SK-N-SH treated with all-trans-retinoic acid at 6 μM for 48 hours (cell line): ENCODE data around the gene NDUFB2.

ENCODE experiments used
- ARNTL ChIP-seq: fragments of 450-650 bp; formaldehyde crosslinking; IDR thresholded peaks from 2 replicates; pipeline ENCODE4 v1.5.0; 2020; ENCODE audit warnings: low read depth, mild to moderate bottlenecking, moderate library complexity, borderline replicate concordance
- BACH2 ChIP-seq: fragments of 250-450 bp; sonication (Bioruptor Pico); IDR thresholded peaks from 2 replicates; pipeline ENCODE4 v1.9.0; 2021; ENCODE audit warnings: mild to moderate bottlenecking, borderline replicate concordance
- CSDC2 ChIP-seq: fragments of 250-450 bp; sonication (Bioruptor Pico); IDR thresholded peaks from 2 replicates; pipeline ENCODE4 v1.5.0; 2020; ENCODE audit warnings: mild to moderate bottlenecking, moderate library complexity
- ESRRG ChIP-seq: fragments of 250-450 bp; sonication (Bioruptor Pico); IDR thresholded peaks from 2 replicates; pipeline ENCODE4 v1.6.1; 2021; ENCODE audit warnings: mild to moderate bottlenecking
- RARB ChIP-seq: fragments of 250-450 bp; sonication (Bioruptor Pico); IDR thresholded peaks from 2 replicates; pipeline ENCODE4 v1.8.0; 2021; ENCODE audit warnings: mild to moderate bottlenecking, moderate library complexity
- TCF4 ChIP-seq: fragments of 250-450 bp; sonication (Bioruptor Pico); IDR thresholded peaks from 2 replicates; pipeline ENCODE4 v1.8.0; 2021; ENCODE audit warnings: mild to moderate bottlenecking, moderate library complexity, borderline replicate concordance
- ZFP3 ChIP-seq: fragments of 250-450 bp; sonication (Bioruptor Pico); IDR thresholded peaks from 2 replicates; pipeline ENCODE4 v1.5.0; 2020; ENCODE audit warnings: mild to moderate bottlenecking, moderate library complexity
- ZFP30 ChIP-seq: fragments of 450-650 bp; formaldehyde crosslinking; IDR thresholded peaks from 2 replicates; pipeline ENCODE4 v1.5.0; 2022; ENCODE audit warnings: mild to moderate bottlenecking, moderate library complexity
- TF ChIP-seq, protein P1 (sequence below): fragments of 250-450 bp; sonication (Bioruptor Pico); IDR thresholded peaks from 2 replicates; pipeline ENCODE4 v1.5.1; 2020; ENCODE audit warnings: low read depth, mild to moderate bottlenecking, moderate library complexity
- TF ChIP-seq, protein P2 (sequence below): fragments of 250-450 bp; sonication (Bioruptor Pico); IDR thresholded peaks from 2 replicates; pipeline ENCODE4 v1.8.0; 2020; ENCODE audit warnings: mild to moderate bottlenecking, moderate library complexity, borderline replicate concordance
- TF ChIP-seq, protein P3 (sequence below): fragments of 250-450 bp; sonication (Bioruptor Pico); IDR thresholded peaks from 2 replicates; pipeline ENCODE4 v1.5.1; 2021; ENCODE audit warnings: mild to moderate bottlenecking, moderate library complexity

DNA sequence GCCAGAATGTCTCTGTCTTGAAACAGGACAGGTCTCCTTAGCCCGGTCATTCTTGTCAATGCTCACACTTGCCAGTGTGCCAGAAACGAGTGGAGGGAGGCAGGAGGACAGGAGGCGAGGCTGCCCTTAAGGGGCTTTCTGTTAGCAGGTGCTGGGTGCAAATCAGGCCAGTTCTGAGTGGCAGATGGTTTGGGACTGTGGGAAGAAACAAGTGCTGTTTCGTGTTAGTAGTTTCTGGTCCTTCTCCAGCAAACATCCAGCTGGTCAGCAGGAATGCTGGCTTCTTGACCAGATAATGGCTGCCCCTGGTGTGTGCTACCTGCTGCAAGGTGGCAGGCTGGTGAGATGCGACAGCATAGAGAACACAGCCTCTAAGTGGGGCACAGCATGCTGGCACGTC lies 8.2 kb upstream of the NDUFB2 start:
- TF ChIP-seq ZFP30 (CRISPR knock-in tag): no peak
- no peak for TF ChIP-seq ESRRG (CRISPR knock-in tag)
- no peak for TF ChIP-seq ZFP3 (CRISPR knock-in tag)
- TF ChIP-seq RARB (CRISPR knock-in tag): no peak
- TF ChIP-seq, protein P1, sequence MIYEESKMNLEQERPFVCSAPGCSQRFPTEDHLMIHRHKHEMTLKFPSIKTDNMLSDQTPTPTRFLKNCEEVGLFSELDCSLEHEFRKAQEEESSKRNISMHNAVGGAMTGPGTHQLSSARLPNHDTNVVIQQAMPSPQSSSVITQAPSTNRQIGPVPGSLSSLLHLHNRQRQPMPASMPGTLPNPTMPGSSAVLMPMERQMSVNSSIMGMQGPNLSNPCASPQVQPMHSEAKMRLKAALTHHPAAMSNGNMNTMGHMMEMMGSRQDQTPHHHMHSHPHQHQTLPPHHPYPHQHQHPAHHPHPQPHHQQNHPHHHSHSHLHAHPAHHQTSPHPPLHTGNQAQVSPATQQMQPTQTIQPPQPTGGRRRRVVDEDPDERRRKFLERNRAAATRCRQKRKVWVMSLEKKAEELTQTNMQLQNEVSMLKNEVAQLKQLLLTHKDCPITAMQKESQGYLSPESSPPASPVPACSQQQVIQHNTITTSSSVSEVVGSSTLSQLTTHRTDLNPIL (CRISPR knock-in tag): no peak
- TF ChIP-seq, protein P2, sequence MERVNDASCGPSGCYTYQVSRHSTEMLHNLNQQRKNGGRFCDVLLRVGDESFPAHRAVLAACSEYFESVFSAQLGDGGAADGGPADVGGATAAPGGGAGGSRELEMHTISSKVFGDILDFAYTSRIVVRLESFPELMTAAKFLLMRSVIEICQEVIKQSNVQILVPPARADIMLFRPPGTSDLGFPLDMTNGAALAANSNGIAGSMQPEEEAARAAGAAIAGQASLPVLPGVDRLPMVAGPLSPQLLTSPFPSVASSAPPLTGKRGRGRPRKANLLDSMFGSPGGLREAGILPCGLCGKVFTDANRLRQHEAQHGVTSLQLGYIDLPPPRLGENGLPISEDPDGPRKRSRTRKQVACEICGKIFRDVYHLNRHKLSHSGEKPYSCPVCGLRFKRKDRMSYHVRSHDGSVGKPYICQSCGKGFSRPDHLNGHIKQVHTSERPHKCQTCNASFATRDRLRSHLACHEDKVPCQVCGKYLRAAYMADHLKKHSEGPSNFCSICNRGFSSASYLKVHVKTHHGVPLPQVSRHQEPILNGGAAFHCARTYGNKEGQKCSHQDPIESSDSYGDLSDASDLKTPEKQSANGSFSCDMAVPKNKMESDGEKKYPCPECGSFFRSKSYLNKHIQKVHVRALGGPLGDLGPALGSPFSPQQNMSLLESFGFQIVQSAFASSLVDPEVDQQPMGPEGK: no peak
- TF ChIP-seq TCF4: no peak
- TF ChIP-seq CSDC2 (CRISPR knock-in tag): no peak
- no peak for TF ChIP-seq BACH2 (CRISPR knock-in tag)
- TF ChIP-seq ARNTL (CRISPR knock-in tag): no peak
- TF ChIP-seq, protein P3, sequence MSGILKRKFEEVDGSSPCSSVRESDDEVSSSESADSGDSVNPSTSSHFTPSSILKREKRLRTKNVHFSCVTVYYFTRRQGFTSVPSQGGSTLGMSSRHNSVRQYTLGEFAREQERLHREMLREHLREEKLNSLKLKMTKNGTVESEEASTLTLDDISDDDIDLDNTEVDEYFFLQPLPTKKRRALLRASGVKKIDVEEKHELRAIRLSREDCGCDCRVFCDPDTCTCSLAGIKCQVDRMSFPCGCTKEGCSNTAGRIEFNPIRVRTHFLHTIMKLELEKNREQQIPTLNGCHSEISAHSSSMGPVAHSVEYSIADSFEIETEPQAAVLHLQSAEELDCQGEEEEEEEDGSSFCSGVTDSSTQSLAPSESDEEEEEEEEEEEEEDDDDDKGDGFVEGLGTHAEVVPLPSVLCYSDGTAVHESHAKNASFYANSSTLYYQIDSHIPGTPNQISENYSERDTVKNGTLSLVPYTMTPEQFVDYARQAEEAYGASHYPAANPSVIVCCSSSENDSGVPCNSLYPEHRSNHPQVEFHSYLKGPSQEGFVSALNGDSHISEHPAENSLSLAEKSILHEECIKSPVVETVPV (CRISPR knock-in tag): no peak
